ENCODE results near the gene B4GALNT2. TPM values are rescaled to one million over a fixed set of nuclear protein-coding genes. Genes with fewer than 3 reads are reported as not detected.
A peak's percentile ranks its signal among the peaks of the same experiment; 100 is the strongest.

B4GALNT2 gene
- polyA plus RNA-seq, 1 donor from 2014 or later = not detected

- Histone ChIP-seq H4K20me1 (ENCODE audit: insufficient read depth) (no peaks in the 10 kb centered on the region), H3K27ac (ENCODE audit: low read length) (no peak overlapping the region), H3K4me2 (ENCODE audit: low read length) (no peak overlapping the region), H3K9ac (ENCODE audit: low read length) (no peak overlapping the region), H3K36me3 (ENCODE audit: insufficient read depth, low read length) (no peaks in the 10 kb centered on the region), H3K4me3 (ENCODE audit: low read length) (no peak overlapping the region), H3F3A (ENCODE audit: insufficient read depth, low read length, poor library complexity, severe bottlenecking) (no peaks in the 10 kb centered on the region), H2AFZ (ENCODE audit: low read depth, low read length) (no peak overlapping the region), H3K27me3 (ENCODE audit: insufficient read depth, low read depth, low read length) (no peaks in the 10 kb centered on the region), H3K9me2 (ENCODE audit: insufficient read depth, low read length) (no peaks in the 10 kb centered on the region), H3K79me2 (replicated peaks; ENCODE audit: insufficient read depth, low read length) (no peaks in the 10 kb centered on the region), H3K9me3 (ENCODE audit: low read length) (no peaks in the 10 kb centered on the region)
- TF ChIP-seq RAD21 (conservative IDR thresholded peaks at IDR 0.05) = no peak
- TF ChIP-seq POLR2AphosphoS5 (IDR thresholded peaks at IDR 0.05) = no peak
- TF ChIP-seq MXI1 (conservative IDR thresholded peaks at IDR 0.05; ENCODE audit: poor library complexity, severe bottlenecking) = no peak
- TF ChIP-seq EZH2 (IDR thresholded peaks at IDR 0.05; ENCODE audit: borderline replicate concordance, insufficient read depth, low read length, poor library complexity, severe bottlenecking) = no peak
- TF ChIP-seq TAF1 (IDR thresholded peaks at IDR 0.05; ENCODE audit: low read depth) = no peak
- no peak for TF ChIP-seq EP300 (conservative IDR thresholded peaks at IDR 0.05; ENCODE audit: poor library complexity, severe bottlenecking)
- TF ChIP-seq REST (IDR thresholded peaks at IDR 0.05; ENCODE audit: borderline replicate concordance) = no peak
- TF ChIP-seq CTCF (IDR thresholded peaks at IDR 0.05; ENCODE audit: poor library complexity, severe bottlenecking) = no peak
- TF ChIP-seq SMC3 (conservative IDR thresholded peaks at IDR 0.05; ENCODE audit: poor library complexity) = no peak
Measured at GRCh38 chr17:49196520-49196919, 64.0 kb downstream of the B4GALNT2 start.

- H3K27me3 ChIP-seq (ENCODE audit: insufficient read depth, low read depth, low read length) = no peaks in the 10 kb centered on the region
- no peaks in the 10 kb centered on the region for H3K9me2 ChIP-seq (ENCODE audit: insufficient read depth, low read length)
- peak overlapping the region; percentile 1 for H2AFZ ChIP-seq (ENCODE audit: low read depth, low read length)
- H3F3A ChIP-seq (ENCODE audit: insufficient read depth, low read length, poor library complexity, severe bottlenecking) = no peaks in the 10 kb centered on the region
- no peak overlapping the region for H3K9ac ChIP-seq (ENCODE audit: low read length)
- TF ChIP-seq EZH2 (IDR thresholded peaks at IDR 0.05; ENCODE audit: borderline replicate concordance, insufficient read depth, low read length, poor library complexity, severe bottlenecking) = no peak
- no peak for TF ChIP-seq POLR2AphosphoS5 (IDR thresholded peaks at IDR 0.05)
- no peak for TF ChIP-seq REST (IDR thresholded peaks at IDR 0.05; ENCODE audit: borderline replicate concordance)
- TF ChIP-seq TAF1 (IDR thresholded peaks at IDR 0.05; ENCODE audit: low read depth) = no peak
- TF ChIP-seq RAD21 (conservative IDR thresholded peaks at IDR 0.05) = no peak
- TF ChIP-seq SMC3 (conservative IDR thresholded peaks at IDR 0.05; ENCODE audit: poor library complexity) = no peak
- no peak for TF ChIP-seq MXI1 (conservative IDR thresholded peaks at IDR 0.05; ENCODE audit: poor library complexity, severe bottlenecking)
- TF ChIP-seq EP300 (conservative IDR thresholded peaks at IDR 0.05; ENCODE audit: poor library complexity, severe bottlenecking) = no peak
- TF ChIP-seq CTCF (IDR thresholded peaks at IDR 0.05; ENCODE audit: poor library complexity, severe bottlenecking) = no peak
- no peak overlapping the region for H3K27ac ChIP-seq (ENCODE audit: low read length)
- H3K4me3 ChIP-seq (ENCODE audit: low read length) = no peak overlapping the region
- H4K20me1 ChIP-seq (ENCODE audit: insufficient read depth) = no peaks in the 10 kb centered on the region
- H3K36me3 ChIP-seq (ENCODE audit: insufficient read depth, low read length) = no peaks in the 10 kb centered on the region
- H3K4me2 ChIP-seq (ENCODE audit: low read length) = no peak overlapping the region
- H3K9me3 ChIP-seq (ENCODE audit: low read length) = no peaks in the 10 kb centered on the region
- H3K79me2 ChIP-seq (replicated peaks; ENCODE audit: insufficient read depth, low read length) = no peaks in the 10 kb centered on the region
Measured at GRCh38 chr17:49197346-49197998, 64.9 kb downstream of the B4GALNT2 start.
